HCT116 (cell line): ENCODE data around the gene MED13L. TPM values are rescaled to one million over a fixed set of nuclear protein-coding genes. Genes with fewer than 3 reads are reported as not detected.

ENCODE experiments used
- ATAC-seq: fragments of 200-7000 bp; cut with Tn5 transposase; 2 replicates; pipeline ENCODE4 v1.9.1; 2020; ENCODE audit warnings: mild to moderate bottlenecking, moderate library complexity
- BruUV-seq: library from RNA; stranded (reverse); fragments of 400-500 nt; replicated peaks from 2 replicates; lab custom pipeline; 2021; lab: Mats Ljungman, UMichigan
- CTCF ChIA-PET: fragments of 300-600 bp; sonication (Branson Sonifier 250); formaldehyde crosslinking; loops from one replicate; lab custom pipeline; 2021; ENCODE audit warnings: antibody characterized with exemption; lab: Charles Lee
- POLR2A ChIA-PET: fragments of 300-600, 350-600 bp; sonication (Branson Sonifier 250); formaldehyde crosslinking; loops from one replicate; lab custom pipeline; 2021; ENCODE audit warnings: antibody characterized with exemption; lab: Charles Lee
- RAD21 ChIA-PET, 2 experiments: fragments of 300-600 bp; sonication (Branson Sonifier 250); formaldehyde crosslinking; loops; one replicate each; lab custom pipeline; 2023; ENCODE audit warnings: low total read pairs in 2 of 2; ENCODE audit not compliant: uncharacterized antibody in 2 of 2, unreplicated experiment in 2 of 2, low non-redundant PET in 1 of 2; lab: Charles Lee
- DNase-seq: peaks from one replicate; pipeline ENCODE4 v3.0.0-alpha.2; 2010; ENCODE audit warnings: low read depth, low spot score
- H2AFZ ChIP-seq: fragments of 200-600 bp; shearing (Covaris generic), sonication (generic); 2 replicates; pipeline ENCODE4 v1.6.1; 2017; ENCODE audit warnings: low read depth, mixed run types, mixed read lengths, antibody characterized with exemption, low read length; ENCODE audit not compliant: poor library complexity, severe bottlenecking
- H3K27ac ChIP-seq: 2 replicates; pipeline ENCODE4 v1.5.1; 2012; ENCODE audit warnings: low read depth, low read length
- H3K27me3 ChIP-seq: fragments of 200-600 bp; sonication (generic); 2 replicates; pipeline ENCODE4 v1.6.1; 2016; ENCODE audit warnings: mixed run types, low read length, mixed read lengths; ENCODE audit not compliant: insufficient read depth
- H3K36me3 ChIP-seq, 2 experiments: fragments of 200-500 bp in 1 of 2; fragments of 200-600 bp in 1 of 2; sonication (Bioruptor generic) in 1 of 2; sonication (generic) in 1 of 2; 2 replicates each; pipeline versions ENCODE4 v1.5.1 to v1.6.1; 2014 to 2016; ENCODE audit warnings: low read length in 2 of 2, inconsistent platforms in 1 of 2, mixed read lengths in 1 of 2, mixed run types in 1 of 2; ENCODE audit not compliant: insufficient read depth in 2 of 2, control insufficient read depth in 1 of 2
- H3K4me1 ChIP-seq, 2 experiments: fragments of 200-600 bp in 1 of 2; sonication (generic) in 1 of 2; 2 replicates each; pipeline versions ENCODE4 v1.5.1 to v1.6.1; 2012 to 2017; ENCODE audit warnings: low read length in 2 of 2, inconsistent platforms in 1 of 2, mild to moderate bottlenecking in 1 of 2, mixed read lengths in 1 of 2, mixed run types in 1 of 2, moderate library complexity in 1 of 2; ENCODE audit not compliant: insufficient read depth in 2 of 2, control insufficient read depth in 1 of 2
- H3K4me2 ChIP-seq: fragments of 200-600 bp; sonication (generic); 2 replicates; pipeline ENCODE4 v1.6.1; 2017; ENCODE audit warnings: mixed run types, low read length, mixed read lengths
- H3K4me3 ChIP-seq, 2 experiments: fragments of 200-600 bp in 1 of 2; sonication (generic) in 1 of 2; replicated peaks in 1 of 2; 2 replicates each; pipeline ENCODE4 v1.5.1; 2011 to 2016; ENCODE audit warnings: low read length in 2 of 2, control low read depth in 1 of 2, low read depth in 1 of 2, mild to moderate bottlenecking in 1 of 2, mixed read lengths in 1 of 2, mixed run types in 1 of 2
- H3K79me2 ChIP-seq: fragments of 200-600 bp; sonication (generic); 2 replicates; pipeline ENCODE4 v1.6.1; 2017; ENCODE audit warnings: mild to moderate bottlenecking, mixed run types, low read length, moderate library complexity, mixed read lengths; ENCODE audit not compliant: insufficient read depth
- H3K9ac ChIP-seq: fragments of 200-600 bp; sonication (generic); 2 replicates; pipeline ENCODE4 v1.6.1; 2016; ENCODE audit warnings: low read length, mixed read lengths
- H3K9me2 ChIP-seq: fragments of 200-600 bp; sonication (generic), shearing (Covaris generic); 2 replicates; pipeline ENCODE4 v1.6.1; 2017; ENCODE audit warnings: mixed run types, mild to moderate bottlenecking, moderate library complexity; ENCODE audit not compliant: insufficient read depth
- H3K9me3 ChIP-seq, 2 experiments: fragments of 200-500 bp in 1 of 2; fragments of 200-600 bp in 1 of 2; sonication (Bioruptor generic) in 1 of 2; sonication (generic) in 1 of 2; 2 replicates each; pipeline ENCODE4 v1.6.1; 2014 to 2017; ENCODE audit warnings: low read length in 2 of 2, mixed read lengths in 2 of 2, inconsistent platforms in 1 of 2, low read depth in 1 of 2, mild to moderate bottlenecking in 1 of 2, mixed run types in 1 of 2, moderate library complexity in 1 of 2; ENCODE audit not compliant: control insufficient read depth in 1 of 2, insufficient read depth in 1 of 2
- H4K20me1 ChIP-seq: fragments of 200-600 bp; sonication (generic), shearing (Covaris generic); 2 replicates; pipeline ENCODE4 v1.6.1; 2017; ENCODE audit warnings: mixed run types, mild to moderate bottlenecking, moderate library complexity; ENCODE audit not compliant: insufficient read depth
- CBX3 ChIP-seq: IDR thresholded peaks from 2 replicates; pipeline ENCODE4 v1.6.1; 2012; ENCODE audit warnings: low read depth
- EZH2 ChIP-seq: fragments of 200-600 bp; sonication (generic); IDR thresholded peaks from 2 replicates; pipeline ENCODE4 v1.6.1; 2017; ENCODE audit warnings: antibody characterized with exemption, mixed run types
- EZH2phosphoT487 ChIP-seq: fragments of 200-600 bp; IDR thresholded peaks from 2 replicates; pipeline ENCODE4 v1.6.1; 2018; ENCODE audit warnings: antibody characterized with exemption, borderline replicate concordance
- FOSL1 ChIP-seq: IDR thresholded peaks from 2 replicates; pipeline ENCODE4 v1.6.1; 2012; ENCODE audit warnings: low read depth
- POLR2A ChIP-seq: IDR thresholded peaks from 2 replicates; pipeline ENCODE4 v1.7.0; 2011; ENCODE audit warnings: borderline replicate concordance; ENCODE audit not compliant: insufficient read depth, insufficient read length; ENCODE audit errors: extremely low read depth
- POLR2AphosphoS5 ChIP-seq: IDR thresholded peaks from 2 replicates; pipeline ENCODE4 v1.6.1; 2011; ENCODE audit warnings: mild to moderate bottlenecking, low read depth, low read length, moderate library complexity
- SIN3A ChIP-seq: IDR thresholded peaks from 2 replicates; pipeline ENCODE4 v1.6.1; 2012; ENCODE audit warnings: low read depth
- ZNF274 ChIP-seq: fragments of 200-500 bp; sonication (Bioruptor generic); IDR thresholded peaks from 2 replicates; pipeline ENCODE4 v1.6.1; 2014; ENCODE audit warnings: mild to moderate bottlenecking, low read depth, low read length, inconsistent platforms
- intact Hi-C: fragments of 100-400 bp; cut with micrococcal nuclease; formaldehyde crosslinking; loops from 2 replicates; pipeline ENCODE4 v1.10.0; 2022
- total RNA-seq: library from RNA; stranded (reverse); gene quantifications from one replicate; pipeline ENCODE4 v1.2.1, GENCODE V29; 2021; ENCODE audit not compliant: unreplicated experiment
- TF ChIP-seq, protein P1 (sequence below): IDR thresholded peaks from 2 replicates; pipeline ENCODE4 v1.6.1; 2012
- TF ChIP-seq, protein P2 (sequence below), 3 experiments: fragments of 200-600 bp in 1 of 3; sonication (generic) in 1 of 3; IDR thresholded peaks in 2 of 3; conservative IDR thresholded peaks in 1 of 3; 2 replicates each; pipeline ENCODE4 v1.5.1; 2012 to 2017; ENCODE audit warnings: low read depth in 2 of 3, low read length in 2 of 3, antibody characterized with exemption in 1 of 3, borderline replicate concordance in 1 of 3, control low read depth in 1 of 3, mild to moderate bottlenecking in 1 of 3, mixed read lengths in 1 of 3, mixed run types in 1 of 3, moderate library complexity in 1 of 3; ENCODE audit not compliant: insufficient read depth in 1 of 3

MED13L gene
- total RNA-seq, 1 experiment from 2014 or later = 176 TPM

DNA sequence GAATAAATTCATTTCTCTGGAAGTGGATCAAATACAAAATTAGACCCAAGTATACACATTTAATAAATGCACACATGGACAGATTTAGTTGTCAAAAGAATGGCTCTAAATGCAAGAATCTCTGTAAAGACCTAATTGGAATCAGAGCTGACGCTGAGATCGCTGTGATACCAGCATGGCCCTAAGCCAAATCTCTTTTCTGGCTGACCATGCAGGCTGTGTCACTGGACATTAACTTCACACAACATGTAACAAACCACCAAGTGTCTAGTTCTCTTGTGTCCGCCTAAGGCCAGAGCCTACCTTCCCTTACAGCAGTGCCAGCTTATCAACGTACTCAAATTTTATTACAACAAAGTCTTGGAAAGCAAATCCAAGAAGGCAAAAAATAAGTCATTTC is 127.5 kb downstream of the MED13L start (continued):
- TF ChIP-seq FOSL1 = no peak

GRCh38 chr12:116148844-116149243 is 128.6 kb downstream of the MED13L start:
- intact Hi-C loops = loop anchor here (10.0 kb wide), 1 partner anchor 526 kb away; no protein-coding TSS in a partner anchor
- ChIA-PET RAD21 (no interaction called here), POLR2A (no interaction called here), CTCF (no interaction called here)
- no peaks in the 10 kb centered on the region for H3K27me3 ChIP-seq
- H3K9ac ChIP-seq = no peak overlapping the region
- no peaks in the 10 kb centered on the region for H3K36me3 ChIP-seq
- H3K9me2 ChIP-seq = no peaks in the 10 kb centered on the region
- no peak overlapping the region for H2AFZ ChIP-seq
- H3K79me2 ChIP-seq = peaks cover 100% of the 10 kb centered on the region
- BruUV-seq = no TSS peak
- no peaks in the 10 kb centered on the region for H3K9me3 ChIP-seq
- ATAC-seq (no peak; the same call in 1 of the 2 replicates), DNase-seq (no peak)
- no peak for TF ChIP-seq ZNF274
- no peak for TF ChIP-seq SIN3A
- no peak for TF ChIP-seq CBX3
- no peak for TF ChIP-seq EZH2phosphoT487
- no peak for TF ChIP-seq POLR2A
- TF ChIP-seq, protein P1, sequence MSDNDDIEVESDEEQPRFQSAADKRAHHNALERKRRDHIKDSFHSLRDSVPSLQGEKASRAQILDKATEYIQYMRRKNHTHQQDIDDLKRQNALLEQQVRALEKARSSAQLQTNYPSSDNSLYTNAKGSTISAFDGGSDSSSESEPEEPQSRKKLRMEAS = 0 out of 2 replicates have a peak, but pooled peaks have one; percentile 19
- H3K4me2 ChIP-seq = no peak overlapping the region
- H3K4me1 ChIP-seq = peaks cover 16 to 42% of the 10 kb centered on the region in 2 experiments; a peak in 3 of 4 replicates
- H4K20me1 ChIP-seq = peaks cover 66% of the 10 kb centered on the region
- no peak overlapping the region for H3K27ac ChIP-seq
- H3K4me3 ChIP-seq = no peak overlapping the region

GRCh38 chr12:116146386-116146785 is 131.1 kb downstream of the MED13L start:
- Histone ChIP-seq H3K9ac (no peak overlapping the region), H3K4me1 (peaks cover 26 to 62% of the 10 kb centered on the region in 2 experiments), H3K27me3 (no peaks in the 10 kb centered on the region), H3K27ac (no peak overlapping the region), H3K79me2 (peaks cover 100% of the 10 kb centered on the region), H3K9me3 (no peaks in the 10 kb centered on the region), H4K20me1 (peaks cover 63% of the 10 kb centered on the region), H3K9me2 (no peaks in the 10 kb centered on the region), H3K36me3 (no peaks in the 10 kb centered on the region), H2AFZ (no peak overlapping the region), H3K4me3 (no peak overlapping the region), H3K4me2 (no peak overlapping the region)
- DNase-seq = no peak
- intact Hi-C loops = loop anchor here (10.0 kb wide), 1 partner anchor 528 kb away; no protein-coding TSS in a partner anchor
- ChIA-PET RAD21 (no interaction called here), CTCF (no interaction called here), POLR2A (interaction anchor here (0.8 kb wide), 1 partner anchor 360 kb away, joined by 3 read pairs; no protein-coding TSS in a partner anchor)
- TF ChIP-seq, protein P2, sequence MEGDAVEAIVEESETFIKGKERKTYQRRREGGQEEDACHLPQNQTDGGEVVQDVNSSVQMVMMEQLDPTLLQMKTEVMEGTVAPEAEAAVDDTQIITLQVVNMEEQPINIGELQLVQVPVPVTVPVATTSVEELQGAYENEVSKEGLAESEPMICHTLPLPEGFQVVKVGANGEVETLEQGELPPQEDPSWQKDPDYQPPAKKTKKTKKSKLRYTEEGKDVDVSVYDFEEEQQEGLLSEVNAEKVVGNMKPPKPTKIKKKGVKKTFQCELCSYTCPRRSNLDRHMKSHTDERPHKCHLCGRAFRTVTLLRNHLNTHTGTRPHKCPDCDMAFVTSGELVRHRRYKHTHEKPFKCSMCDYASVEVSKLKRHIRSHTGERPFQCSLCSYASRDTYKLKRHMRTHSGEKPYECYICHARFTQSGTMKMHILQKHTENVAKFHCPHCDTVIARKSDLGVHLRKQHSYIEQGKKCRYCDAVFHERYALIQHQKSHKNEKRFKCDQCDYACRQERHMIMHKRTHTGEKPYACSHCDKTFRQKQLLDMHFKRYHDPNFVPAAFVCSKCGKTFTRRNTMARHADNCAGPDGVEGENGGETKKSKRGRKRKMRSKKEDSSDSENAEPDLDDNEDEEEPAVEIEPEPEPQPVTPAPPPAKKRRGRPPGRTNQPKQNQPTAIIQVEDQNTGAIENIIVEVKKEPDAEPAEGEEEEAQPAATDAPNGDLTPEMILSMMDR (IDR thresholded peaks at IDR 0.05 in 2 of 3, conservative IDR thresholded peaks at IDR 0.05 in 1 of 3; ENCODE audit: borderline replicate concordance in 1 of 3, insufficient read depth in 1 of 3, low read depth in 2 of 3, low read length in 2 of 3) = no peak
- TF ChIP-seq EZH2 (no peak), POLR2AphosphoS5 (no peak)
- ATAC-seq = no peak
- no TSS peak for BruUV-seq
